IMR-90 (cell line): ENCODE results near the gene DNM2. TPM values are rescaled to one million over a fixed set of nuclear protein-coding genes. Genes with fewer than 3 reads are reported as not detected.

ENCODE experiments used
- ATAC-seq: fragments of 200-7000 bp; cut with Tn5 transposase; 2 replicates; pipeline ENCODE4 v1.9.1; 2020; ENCODE audit warnings: low read depth, mild to moderate bottlenecking, moderate library complexity
- BruUV-seq: library from RNA; stranded (reverse); fragments of 400-500 nt; replicated peaks from 2 replicates; lab custom pipeline; 2021; lab: Mats Ljungman, UMichigan
- CTCF ChIA-PET: fragments of 300-600 bp; formaldehyde crosslinking; extraction: SDS; loops from one replicate; lab custom pipeline; 2021; ENCODE audit warnings: antibody characterized with exemption; lab: Yijun Ruan, JAX
- POLR2A ChIA-PET: fragments of 300-600 bp; sonication (Branson Sonifier 250); formaldehyde crosslinking; loops from one replicate; lab custom pipeline; 2022; ENCODE audit warnings: antibody characterized with exemption; ENCODE audit not compliant: unreplicated experiment; lab: Charles Lee
- DNase-seq: peaks from one replicate; pipeline ENCODE4 v3.0.0; 2013
- H2AFZ ChIP-seq: replicated peaks from 2 replicates; pipeline ENCODE3; 2013; ENCODE audit warnings: low read length, mild to moderate bottlenecking; ENCODE audit not compliant: poor library complexity
- H2AK5ac ChIP-seq: 2 replicates; pipeline ENCODE4 v1.6.1; 2013; ENCODE audit warnings: low read depth, low read length, inconsistent platforms
- H2AK9ac ChIP-seq: replicated peaks from 2 replicates; pipeline ENCODE3; 2013; ENCODE audit warnings: mild to moderate bottlenecking, low read depth, low read length, moderate library complexity; ENCODE audit not compliant: poor library complexity
- H2BK120ac ChIP-seq: 2 replicates; pipeline ENCODE4 v1.6.1; 2013; ENCODE audit warnings: low read depth, low read length, inconsistent platforms
- H2BK15ac ChIP-seq: 3 replicates; pipeline ENCODE4 v1.6.1; 2013; ENCODE audit warnings: low read depth, low read length, inconsistent platforms
- H2BK20ac ChIP-seq: 2 replicates; pipeline ENCODE4 v1.6.1; 2013; ENCODE audit warnings: low read depth, mild to moderate bottlenecking, inconsistent platforms, low read length, moderate library complexity
- H2BK5ac ChIP-seq: 2 replicates; pipeline ENCODE4 v1.6.1; 2013; ENCODE audit warnings: mild to moderate bottlenecking, low read depth, low read length, inconsistent platforms; ENCODE audit not compliant: poor library complexity, severe bottlenecking
- H3K14ac ChIP-seq: replicated peaks from 2 replicates; pipeline ENCODE4 v1.6.1; 2013; ENCODE audit warnings: low read depth, low read length, inconsistent platforms
- H3K18ac ChIP-seq: 2 replicates; pipeline ENCODE4 v1.6.1; 2013; ENCODE audit warnings: low read depth, low read length, control low read depth
- H3K23ac ChIP-seq: 2 replicates; pipeline ENCODE4 v1.6.1; 2013; ENCODE audit warnings: low read depth, low read length, inconsistent platforms
- H3K27ac ChIP-seq: 2 replicates; pipeline ENCODE4 v1.5.1; 2013; ENCODE audit warnings: mild to moderate bottlenecking, control low read depth, low read length; ENCODE audit not compliant: insufficient read depth
- H3K27me3 ChIP-seq: 2 replicates; pipeline ENCODE4 v1.6.1; 2013; ENCODE audit warnings: low read length; ENCODE audit not compliant: control insufficient read depth, insufficient read depth
- H3K36me3 ChIP-seq: 2 replicates; pipeline ENCODE4 v1.6.1; 2013; ENCODE audit warnings: low read length, mixed read lengths; ENCODE audit not compliant: control insufficient read depth, insufficient read depth
- H3K4ac ChIP-seq: 2 replicates; pipeline ENCODE4 v1.6.1; 2013; ENCODE audit warnings: low read depth, low read length, inconsistent platforms
- H3K4me1 ChIP-seq: 2 replicates; pipeline ENCODE4 v1.6.1; 2013; ENCODE audit warnings: low read length, mixed read lengths; ENCODE audit not compliant: control insufficient read depth, insufficient read depth
- H3K4me2 ChIP-seq: 2 replicates; pipeline ENCODE4 v1.6.1; 2013; ENCODE audit warnings: low read depth, mild to moderate bottlenecking, control low read depth, low read length, moderate library complexity
- H3K4me3 ChIP-seq: 2 replicates; pipeline ENCODE4 v1.5.1; 2013; ENCODE audit warnings: low read depth, mild to moderate bottlenecking, control low read depth, low read length, moderate library complexity; ENCODE audit not compliant: insufficient read depth
- H3K56ac ChIP-seq: 2 replicates; pipeline ENCODE4 v1.6.1; 2013; ENCODE audit warnings: low read length, inconsistent platforms; ENCODE audit not compliant: insufficient read depth; ENCODE audit errors: extremely low read depth
- H3K79me1 ChIP-seq, 2 experiments: 2 replicates each; pipeline ENCODE4 v1.6.1; 2013; ENCODE audit warnings: low read length in 2 of 2, inconsistent platforms in 1 of 2, low read depth in 1 of 2
- H3K9ac ChIP-seq: 2 replicates; pipeline ENCODE4 v1.6.1; 2013; ENCODE audit warnings: low read depth, low read length, control low read depth
- H3K9me1 ChIP-seq: 2 replicates; pipeline ENCODE4 v1.6.1; 2013; ENCODE audit warnings: low read length, inconsistent platforms; ENCODE audit not compliant: insufficient read depth
- H3K9me3 ChIP-seq: 2 replicates; pipeline ENCODE4 v1.6.1; 2013; ENCODE audit warnings: low read length; ENCODE audit not compliant: control insufficient read depth, insufficient read depth
- H4K20me1 ChIP-seq: 2 replicates; pipeline ENCODE4 v1.6.1; 2013; ENCODE audit warnings: low read length, inconsistent platforms; ENCODE audit not compliant: insufficient read depth
- H4K5ac ChIP-seq: 2 replicates; pipeline ENCODE4 v1.6.1; 2013; ENCODE audit warnings: mild to moderate bottlenecking, low read depth, low read length, control low read depth
- H4K8ac ChIP-seq, 2 experiments: 2 replicates each; pipeline ENCODE4 v1.6.1; 2013; ENCODE audit warnings: low read depth in 2 of 2, low read length in 2 of 2, control low read depth in 1 of 2, inconsistent platforms in 1 of 2
- H4K91ac ChIP-seq: 2 replicates; pipeline ENCODE4 v1.6.1; 2013; ENCODE audit warnings: low read depth, low read length, inconsistent platforms; ENCODE audit not compliant: insufficient read depth
- BHLHE40 ChIP-seq: fragments of 150-350 bp; IDR thresholded peaks from 2 replicates; pipeline ENCODE4 v1.6.1; 2016; ENCODE audit warnings: mild to moderate bottlenecking, low read depth, low read length
- ELK1 ChIP-seq: fragments of 150-350 bp; IDR thresholded peaks from 2 replicates; pipeline ENCODE4 v1.6.1; 2016; ENCODE audit warnings: low read depth, mild to moderate bottlenecking, low read length, moderate library complexity, borderline replicate concordance
- RCOR1 ChIP-seq: IDR thresholded peaks from 2 replicates; pipeline ENCODE4 v1.6.1; 2012; ENCODE audit warnings: mild to moderate bottlenecking, low read length, improper control_type of control experiment; ENCODE audit not compliant: insufficient replicate concordance
- WGBS, 2 experiments: methylation state at CpG; one replicate each; pipeline versions ENCODE4 v1.1.5 to v1.1.7; 2013; ENCODE audit warnings: missing lambda C conversion rate in 2 of 2; ENCODE audit not compliant: insufficient read length in 1 of 2; ENCODE audit errors: extremely low coverage in 2 of 2; 5-methylcytosine and 5-hydroxymethylcytosine counted together
- dilution Hi-C: fragments of 300-500 bp; cut with HindIII; formaldehyde crosslinking; loops from one replicate; pipeline ENCODE4 v1.14.3; 2018; ENCODE audit warnings: low sequenced_read_pairs; ENCODE audit not compliant: unreplicated experiment
- in situ Hi-C: fragments of 300-500 bp; cut with MboI; formaldehyde crosslinking; loops from 3 replicates; pipeline ENCODE4 v1.14.3; 2019; ENCODE audit warnings: low sequenced_read_pairs, inconsistent platforms, mixed read lengths
- intact Hi-C: fragments of 100-400 bp; cut with micrococcal nuclease; formaldehyde crosslinking; loops from 2 replicates; pipeline ENCODE4 v1.10.0; 2022
- polyA plus RNA-seq, 3 experiments: library from polyadenylated mRNA; depleted of rRNA; stranded (reverse); fragments of >200 nt; gene quantifications; 2 replicates each; pipeline ENCODE4 v1.2.3, GENCODE V29; 2012; ENCODE audit warnings: low replicate concordance in 1 of 3
- total RNA-seq: library from RNA; depleted of rRNA; stranded (reverse); fragments of >200 nt; gene quantifications from 2 replicates; pipeline ENCODE4 v1.2.3, GENCODE V29; 2012

DNM2 gene
- total and polyA plus RNA-seq, 2 of the 4 experiments (the other 2 are of a cell fraction): 55.6 to 74.2 TPM

- ATAC-seq: no peak
Observed at GRCh38 chr19:10797541-10798256, 79.8 kb downstream of the DNM2 start.

More at GRCh38 chr19:10797541-10798256, 79.8 kb downstream of the DNM2 start:
- Histone ChIP-seq H3K4ac (no peak overlapping the region), H3K56ac (no peak overlapping the region), H4K8ac (no peak overlapping the region), H2BK15ac (no peak overlapping the region), H3K4me1 (no peaks in the 10 kb centered on the region; the same call in 1 of the 2 replicates), H3K79me1 (peaks cover 3 to 34% of the 10 kb centered on the region in 2 experiments; a peak in 2 of 4 replicates), H2AK9ac (no peak overlapping the region), H3K9me1 (no peaks in the 10 kb centered on the region; the same call in 1 of the 2 replicates), H2BK5ac (no peak overlapping the region), H3K18ac (no peak overlapping the region), H3K23ac (no peak overlapping the region), H4K20me1 (no peaks in the 10 kb centered on the region; the same call in 1 of the 2 replicates), H2BK120ac (no peak overlapping the region), H3K4me2 (no peak overlapping the region), H3K9me3 (no peaks in the 10 kb centered on the region), H3K14ac (no peak overlapping the region), H3K27me3 (no peaks in the 10 kb centered on the region), H3K9ac (no peak overlapping the region), H2BK20ac (no peak overlapping the region), H2AFZ (no peak overlapping the region), H3K36me3 (peaks cover 75% of the 10 kb centered on the region), H4K91ac (no peak overlapping the region), H4K5ac (no peak overlapping the region), H3K27ac (no peak overlapping the region), H2AK5ac (no peak overlapping the region), H3K4me3 (no peak overlapping the region)
- intact Hi-C loops (no loop called here), dilution Hi-C loops (no loop called here), in situ Hi-C loops (no loop called here)
- TF ChIP-seq ELK1 (no peak), BHLHE40 (no peak), RCOR1 (no peak)
- BruUV-seq: no TSS peak
- POLR2A ChIA-PET: no interaction called here
- WGBS, 2 experiments: 96% methylated on average over 5 of the region's 19 CpGs; no CpG with 5 or more reads in 1 of the 2 experiments
- CTCF ChIA-PET: no interaction called here
- DNase-seq: no peak
